Panc1 (cell line): Measurements from ENCODE around the gene ZFAND3.

Source experiments
- POLR2AphosphoS5 ChIP-seq: IDR thresholded peaks from 2 replicates; pipeline ENCODE4 v1.6.1; 2012; ENCODE audit warnings: mild to moderate bottlenecking, low read depth, low read length, moderate library complexity
- SIN3A ChIP-seq: IDR thresholded peaks from 2 replicates; pipeline ENCODE4 v1.6.1; 2012; ENCODE audit warnings: low read depth, mild to moderate bottlenecking, low read length, moderate library complexity, borderline replicate concordance; ENCODE audit not compliant: insufficient read depth
- TCF7L2 ChIP-seq: IDR thresholded peaks from 2 replicates; pipeline ENCODE4 v1.6.1; 2011; ENCODE audit warnings: mild to moderate bottlenecking, low read depth, low read length, inconsistent platforms
- TF ChIP-seq, protein P1 (sequence below): fragments of 450-650 bp; IDR thresholded peaks from 2 replicates; pipeline ENCODE4 v1.5.1; 2017; ENCODE audit warnings: mild to moderate bottlenecking
- TF ChIP-seq, protein P2 (sequence below), 2 experiments: IDR thresholded peaks; 2 replicates each; pipeline ENCODE4 v1.6.1; 2011 to 2012; ENCODE audit warnings: low read depth in 2 of 2, control low read depth in 1 of 2, low read length in 1 of 2, mild to moderate bottlenecking in 1 of 2, moderate library complexity in 1 of 2; ENCODE audit not compliant: insufficient read depth in 1 of 2

DNA sequence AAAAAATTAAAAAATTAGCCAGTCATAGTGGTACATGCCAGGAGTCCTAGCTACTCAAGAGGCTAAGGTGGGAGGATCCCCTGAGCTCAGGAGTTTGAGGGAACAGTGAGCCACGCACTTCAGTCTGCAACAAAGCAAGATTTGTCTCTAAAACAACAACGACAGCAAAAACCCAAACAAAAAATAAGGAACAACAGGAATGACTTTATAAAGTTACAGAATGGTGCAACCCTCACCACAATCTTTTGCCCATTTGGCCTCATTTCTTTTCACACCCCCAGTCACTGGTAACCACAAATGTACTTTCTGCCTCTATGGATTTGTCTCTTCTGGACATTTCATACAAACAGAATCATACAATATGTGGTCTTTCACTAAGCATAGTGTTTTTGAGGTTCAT is 16.7 kb upstream of the ZFAND3 start:
- TF ChIP-seq TCF7L2 (no peak), SIN3A (no peak), POLR2AphosphoS5 (no peak)
- TF ChIP-seq, protein P1, sequence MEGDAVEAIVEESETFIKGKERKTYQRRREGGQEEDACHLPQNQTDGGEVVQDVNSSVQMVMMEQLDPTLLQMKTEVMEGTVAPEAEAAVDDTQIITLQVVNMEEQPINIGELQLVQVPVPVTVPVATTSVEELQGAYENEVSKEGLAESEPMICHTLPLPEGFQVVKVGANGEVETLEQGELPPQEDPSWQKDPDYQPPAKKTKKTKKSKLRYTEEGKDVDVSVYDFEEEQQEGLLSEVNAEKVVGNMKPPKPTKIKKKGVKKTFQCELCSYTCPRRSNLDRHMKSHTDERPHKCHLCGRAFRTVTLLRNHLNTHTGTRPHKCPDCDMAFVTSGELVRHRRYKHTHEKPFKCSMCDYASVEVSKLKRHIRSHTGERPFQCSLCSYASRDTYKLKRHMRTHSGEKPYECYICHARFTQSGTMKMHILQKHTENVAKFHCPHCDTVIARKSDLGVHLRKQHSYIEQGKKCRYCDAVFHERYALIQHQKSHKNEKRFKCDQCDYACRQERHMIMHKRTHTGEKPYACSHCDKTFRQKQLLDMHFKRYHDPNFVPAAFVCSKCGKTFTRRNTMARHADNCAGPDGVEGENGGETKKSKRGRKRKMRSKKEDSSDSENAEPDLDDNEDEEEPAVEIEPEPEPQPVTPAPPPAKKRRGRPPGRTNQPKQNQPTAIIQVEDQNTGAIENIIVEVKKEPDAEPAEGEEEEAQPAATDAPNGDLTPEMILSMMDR = no peak
- TF ChIP-seq, protein P2, sequence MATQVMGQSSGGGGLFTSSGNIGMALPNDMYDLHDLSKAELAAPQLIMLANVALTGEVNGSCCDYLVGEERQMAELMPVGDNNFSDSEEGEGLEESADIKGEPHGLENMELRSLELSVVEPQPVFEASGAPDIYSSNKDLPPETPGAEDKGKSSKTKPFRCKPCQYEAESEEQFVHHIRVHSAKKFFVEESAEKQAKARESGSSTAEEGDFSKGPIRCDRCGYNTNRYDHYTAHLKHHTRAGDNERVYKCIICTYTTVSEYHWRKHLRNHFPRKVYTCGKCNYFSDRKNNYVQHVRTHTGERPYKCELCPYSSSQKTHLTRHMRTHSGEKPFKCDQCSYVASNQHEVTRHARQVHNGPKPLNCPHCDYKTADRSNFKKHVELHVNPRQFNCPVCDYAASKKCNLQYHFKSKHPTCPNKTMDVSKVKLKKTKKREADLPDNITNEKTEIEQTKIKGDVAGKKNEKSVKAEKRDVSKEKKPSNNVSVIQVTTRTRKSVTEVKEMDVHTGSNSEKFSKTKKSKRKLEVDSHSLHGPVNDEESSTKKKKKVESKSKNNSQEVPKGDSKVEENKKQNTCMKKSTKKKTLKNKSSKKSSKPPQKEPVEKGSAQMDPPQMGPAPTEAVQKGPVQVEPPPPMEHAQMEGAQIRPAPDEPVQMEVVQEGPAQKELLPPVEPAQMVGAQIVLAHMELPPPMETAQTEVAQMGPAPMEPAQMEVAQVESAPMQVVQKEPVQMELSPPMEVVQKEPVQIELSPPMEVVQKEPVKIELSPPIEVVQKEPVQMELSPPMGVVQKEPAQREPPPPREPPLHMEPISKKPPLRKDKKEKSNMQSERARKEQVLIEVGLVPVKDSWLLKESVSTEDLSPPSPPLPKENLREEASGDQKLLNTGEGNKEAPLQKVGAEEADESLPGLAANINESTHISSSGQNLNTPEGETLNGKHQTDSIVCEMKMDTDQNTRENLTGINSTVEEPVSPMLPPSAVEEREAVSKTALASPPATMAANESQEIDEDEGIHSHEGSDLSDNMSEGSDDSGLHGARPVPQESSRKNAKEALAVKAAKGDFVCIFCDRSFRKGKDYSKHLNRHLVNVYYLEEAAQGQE (IDR thresholded peaks at IDR 0.05; ENCODE audit: insufficient read depth in 1 of 2, low read depth in 2 of 2, low read length in 1 of 2) = no peak
